ENCODE results near the gene IRX4. TPM values are rescaled to one million over a fixed set of nuclear protein-coding genes. Genes with fewer than 3 reads are reported as not detected.

The IRX4 gene
- total RNA-seq (2014; rRNA removed; shearing (Covaris generic)): not detected in 2 replicates

DNA sequence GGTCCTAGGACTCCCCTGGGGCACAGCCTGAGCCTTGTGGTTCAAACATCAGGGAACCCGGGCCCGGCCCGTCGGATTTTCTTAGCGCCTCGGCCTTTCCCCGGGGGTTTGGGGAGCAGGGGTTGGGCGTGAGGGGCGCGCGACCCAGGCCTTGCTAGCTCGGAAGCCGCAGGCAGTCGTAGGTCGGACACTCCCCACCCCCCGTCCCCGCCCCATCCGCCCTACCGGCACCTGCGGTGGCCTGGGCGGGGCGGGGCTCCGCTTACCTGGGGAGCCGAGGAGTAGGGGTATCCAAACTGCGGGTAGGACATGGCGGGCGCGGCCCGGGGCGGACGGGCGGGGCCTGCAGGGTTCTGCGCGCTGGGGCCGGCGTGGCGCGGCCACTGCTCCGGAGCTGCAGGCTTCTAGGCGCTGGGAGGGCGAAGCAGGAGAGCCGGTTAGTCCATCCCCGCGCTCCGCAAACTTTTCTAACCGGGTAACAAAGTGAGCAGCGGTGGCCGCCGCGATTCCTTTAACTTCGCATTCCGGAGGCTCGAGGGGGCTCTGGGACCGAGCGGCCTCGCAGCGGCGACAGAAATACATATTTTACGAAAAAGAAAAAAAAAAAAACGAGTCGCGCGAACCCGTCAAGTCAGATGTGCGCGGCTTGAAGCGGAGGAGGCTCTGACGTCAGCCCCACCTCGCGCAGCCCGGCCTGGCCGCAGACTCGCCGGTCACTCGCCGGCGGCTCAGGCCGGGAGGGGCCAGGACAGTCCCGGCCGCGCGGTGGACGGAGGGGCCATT lies at the start of gene IRX4:
Gene IRX4, minus strand, starts transcription at position 589 of the 783 bp plus-strand sequence. Its CDS starts 278 bp downstream, at position 311.
- DNase-seq (ENCODE audit: low read depth): peak; percentile 6

DNA sequence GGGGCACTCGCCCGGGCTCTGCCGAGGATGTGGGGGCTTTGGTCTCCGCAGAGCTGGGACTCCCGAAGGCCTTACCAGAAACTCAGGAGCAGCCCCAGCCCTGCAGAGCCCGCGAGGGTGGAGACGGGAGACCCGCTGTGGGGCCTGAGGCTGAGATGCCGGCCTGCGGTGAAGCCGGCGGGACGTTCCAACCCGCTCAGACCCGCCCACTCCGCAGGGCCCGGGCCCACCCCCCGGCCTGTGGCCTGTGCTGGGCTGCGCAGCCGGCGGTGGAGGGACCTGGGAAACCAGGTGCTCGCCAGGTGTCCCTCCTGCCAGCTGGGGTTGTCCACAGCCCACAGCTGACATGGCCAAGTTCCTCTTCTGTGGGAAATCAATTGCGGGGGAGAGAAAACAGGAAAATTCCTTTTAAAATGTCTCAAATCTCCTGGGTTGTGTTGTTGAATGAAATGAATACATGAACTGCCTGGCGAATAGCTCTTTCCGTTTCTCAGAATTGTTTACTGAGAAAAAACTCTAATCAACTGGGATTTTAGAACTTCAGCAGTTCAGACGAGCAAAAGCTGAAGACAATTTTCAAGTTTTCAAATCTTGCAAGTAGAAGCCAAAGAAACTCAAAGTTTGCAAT lies 49.0 kb upstream of the IRX4 start:
- DNase-seq (ENCODE audit: low read depth): no peak

DNA sequence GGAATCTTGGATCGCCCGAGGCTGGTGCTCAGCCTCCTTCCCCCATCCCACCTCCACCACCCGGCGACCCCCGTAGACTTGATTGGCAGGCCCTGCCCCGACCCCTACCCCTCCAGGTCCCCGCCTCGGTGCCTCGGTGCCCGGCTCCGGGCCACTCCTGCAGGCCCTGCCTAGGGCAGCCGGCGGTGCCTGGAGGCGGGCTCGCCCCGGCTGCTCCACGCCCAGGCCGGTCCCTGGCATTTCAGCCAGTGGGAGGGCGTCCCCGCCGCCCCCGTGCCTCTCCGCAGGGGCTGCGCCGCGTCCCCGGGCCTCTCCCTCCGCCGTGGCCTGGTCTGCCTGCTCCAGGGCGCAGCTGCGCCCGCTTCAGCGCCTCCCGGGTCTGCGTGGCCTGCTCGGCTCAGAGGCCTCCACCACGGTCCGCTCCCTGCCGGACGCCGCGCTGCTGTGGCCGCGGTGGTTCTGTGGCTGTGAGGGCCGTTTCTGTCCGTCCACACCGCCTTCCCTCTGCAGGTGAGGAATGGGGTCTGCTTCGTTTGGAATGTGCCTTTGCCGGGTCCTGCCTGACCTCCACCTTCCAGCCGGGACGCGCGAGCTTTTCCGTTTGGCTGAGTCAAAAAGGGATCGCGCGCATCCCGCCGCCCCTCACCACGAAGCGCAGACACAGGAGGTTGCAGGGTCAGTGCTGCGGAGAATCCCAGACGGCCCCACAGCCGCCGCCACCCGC lies 48.3 kb upstream of the IRX4 start:
- no peak for DNase-seq (ENCODE audit: low read depth)

DNA sequence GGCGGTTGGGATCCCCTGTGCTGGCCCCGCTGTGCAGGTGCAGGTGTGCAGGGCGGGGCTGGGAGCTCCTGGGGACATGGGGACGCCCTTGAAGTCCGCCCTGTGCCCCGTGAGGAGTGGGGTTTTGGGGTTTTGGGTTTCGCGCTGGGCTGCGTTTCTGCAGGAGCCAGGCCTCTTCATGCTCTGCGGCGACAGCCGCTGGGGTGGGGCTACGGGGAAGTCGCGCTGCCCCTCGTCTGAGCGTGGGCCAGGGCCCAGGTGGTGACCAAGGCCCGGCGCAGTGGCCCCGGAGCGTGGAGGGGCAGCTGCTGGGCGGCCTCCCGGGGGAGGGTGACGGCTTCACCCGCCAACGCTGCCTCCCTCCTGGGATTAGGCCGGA lies 47.8 kb upstream of the IRX4 start:
- DNase-seq (ENCODE audit: low read depth): no peak

DNA sequence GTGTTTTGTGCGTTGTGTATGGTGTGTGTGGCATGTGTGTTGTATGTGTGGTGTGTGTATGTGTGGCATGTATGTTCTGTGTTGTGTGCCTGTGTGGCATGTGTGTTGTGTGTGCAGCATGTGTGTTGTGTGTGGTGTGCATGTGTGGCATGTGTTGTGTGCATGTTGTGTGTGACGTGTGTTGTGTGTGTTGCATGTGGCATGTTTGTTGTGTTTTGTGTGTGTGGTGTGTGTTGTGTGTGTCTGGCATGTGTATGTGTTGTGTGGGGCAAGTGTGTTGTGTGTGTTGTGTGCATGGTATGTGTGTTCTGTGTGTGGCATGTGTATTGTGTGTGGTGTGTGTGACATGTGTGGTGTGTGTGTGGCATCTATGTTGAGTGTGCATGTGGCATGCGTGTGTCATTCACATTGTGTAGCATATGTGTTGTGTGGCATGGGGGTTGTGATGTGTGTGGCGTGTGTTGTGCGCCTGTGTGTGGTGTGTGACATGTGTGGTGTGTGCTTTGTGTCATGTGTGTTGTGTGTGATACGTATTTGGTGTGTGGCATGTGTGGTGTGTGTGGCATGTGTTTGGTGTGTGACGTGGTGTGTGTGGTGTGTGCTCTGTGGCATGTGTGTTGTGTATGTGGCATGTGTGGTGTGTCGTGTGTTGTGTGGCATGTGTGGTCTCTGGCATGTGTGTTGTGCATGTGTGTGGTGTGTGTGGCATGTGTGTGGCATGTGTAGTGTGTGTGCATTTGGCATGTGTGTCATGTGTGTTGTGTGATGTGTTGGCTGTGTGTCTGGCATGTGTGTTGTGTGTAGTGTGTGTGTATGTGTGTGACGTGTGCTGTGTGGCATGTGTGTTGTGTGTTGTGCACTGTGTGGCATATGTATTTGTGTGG lies 46.6 kb upstream of the IRX4 start:
- DNase-seq (ENCODE audit: low read depth): no peak

DNA sequence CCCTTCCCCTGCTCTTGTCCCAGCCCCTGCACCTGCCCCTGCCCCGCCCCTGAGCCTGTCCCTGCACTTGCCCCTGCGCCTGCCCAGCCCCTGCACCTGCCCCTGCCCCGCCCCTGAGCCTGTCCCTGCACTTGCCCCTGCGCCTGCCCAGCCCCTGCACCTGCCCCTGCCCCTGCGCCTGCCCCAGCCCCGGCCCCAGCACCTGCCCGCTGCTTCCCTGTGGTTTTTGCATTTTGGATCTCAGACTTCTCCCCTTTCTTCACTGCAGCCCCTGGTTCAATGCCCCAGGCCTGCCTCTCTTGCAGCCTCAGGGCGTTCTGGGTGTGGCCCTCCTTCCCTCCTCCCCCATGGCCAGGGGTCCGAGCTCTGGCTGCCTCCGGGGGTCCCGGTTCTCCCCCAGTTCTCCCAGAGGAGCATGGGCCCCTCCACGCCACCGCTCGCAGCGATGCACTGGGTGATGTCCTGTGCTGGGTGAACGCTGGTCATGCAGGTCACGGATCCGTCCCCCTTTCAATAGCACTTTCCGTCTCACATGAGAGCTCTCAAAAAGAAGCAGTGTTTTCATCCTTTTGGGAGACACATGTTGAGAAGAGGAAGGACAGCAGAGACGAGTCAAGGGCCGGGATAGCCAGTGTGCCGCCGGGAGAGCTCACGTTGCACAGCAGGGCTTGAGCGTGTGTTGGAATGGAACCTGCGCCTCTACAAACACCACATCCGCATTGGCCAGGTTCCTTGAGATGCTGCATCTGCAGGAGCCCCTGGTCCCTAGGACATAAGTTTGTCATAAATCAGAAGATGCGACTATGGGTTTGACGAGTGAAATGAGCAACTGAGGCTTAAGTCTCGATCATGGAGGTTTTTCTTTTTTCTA lies 44.0 kb upstream of the IRX4 start:
- no peak for DNase-seq (ENCODE audit: low read depth)

DNA sequence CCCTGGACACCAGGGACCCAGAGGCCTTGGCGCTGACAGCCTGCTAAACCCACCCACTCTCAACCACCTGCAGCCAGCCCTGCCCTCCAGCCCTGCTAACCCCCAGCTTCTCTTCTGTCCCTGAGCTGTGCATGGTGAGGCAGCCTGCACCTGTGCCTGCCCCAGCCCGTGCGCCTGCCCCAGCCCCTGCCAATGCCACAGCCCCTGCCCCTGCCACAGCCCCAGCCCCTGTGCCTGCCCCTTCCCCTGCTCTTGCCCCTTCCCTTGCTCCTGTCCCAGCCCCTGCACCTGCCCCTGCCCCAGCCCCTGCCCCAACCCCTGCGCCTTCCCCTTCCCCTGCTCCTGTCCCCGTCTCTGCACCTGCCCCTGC lies 43.3 kb upstream of the IRX4 start:
- no peak for DNase-seq (ENCODE audit: low read depth)

DNA sequence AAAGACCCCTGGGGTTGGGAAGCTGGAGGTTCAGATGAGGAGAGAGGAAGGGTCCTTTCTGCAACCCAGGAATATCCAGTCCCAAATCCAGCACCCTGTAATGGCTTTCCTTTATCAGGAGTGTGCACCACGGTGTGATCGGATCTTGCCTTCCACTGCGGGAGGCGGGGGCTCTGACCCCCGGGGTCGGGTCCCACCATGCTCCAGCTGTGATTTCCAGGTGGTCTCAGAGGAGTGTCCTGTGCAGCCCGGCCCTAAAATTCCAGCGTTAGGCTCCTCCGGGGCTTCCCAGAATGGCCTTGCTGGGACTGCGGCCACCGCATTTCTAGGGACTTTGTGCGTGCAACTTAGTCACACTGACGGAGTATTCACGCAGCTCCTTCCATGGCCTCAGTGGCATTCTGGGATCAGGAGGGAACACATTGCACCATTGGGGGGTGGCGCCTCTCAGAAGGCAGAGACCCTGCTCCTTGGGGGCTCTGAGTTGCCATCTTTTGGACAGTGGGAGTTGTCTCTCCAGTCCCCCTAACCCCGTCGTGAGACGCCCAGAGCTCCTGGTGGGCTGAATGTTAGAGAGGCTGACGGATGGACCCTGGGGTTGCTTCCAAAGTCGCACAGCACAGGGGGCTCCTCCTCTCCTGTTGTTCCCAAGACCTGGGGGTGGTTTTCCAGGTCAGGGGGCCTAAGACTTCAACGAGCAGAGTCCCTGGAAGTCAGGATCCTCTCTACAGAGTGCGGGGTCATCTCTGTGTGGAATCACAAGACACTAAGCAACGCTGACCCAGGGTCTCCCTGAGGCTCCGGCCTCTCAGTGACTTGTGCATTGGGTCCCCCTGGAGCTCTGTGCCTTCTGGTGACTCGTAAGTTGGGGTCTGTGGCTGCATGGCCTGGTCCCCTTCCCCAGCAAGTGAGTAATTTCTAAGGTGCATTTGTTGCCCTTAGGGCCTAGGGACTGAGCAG lies 42.7 kb upstream of the IRX4 start:
- DNase-seq (ENCODE audit: low read depth): no peak

DNA sequence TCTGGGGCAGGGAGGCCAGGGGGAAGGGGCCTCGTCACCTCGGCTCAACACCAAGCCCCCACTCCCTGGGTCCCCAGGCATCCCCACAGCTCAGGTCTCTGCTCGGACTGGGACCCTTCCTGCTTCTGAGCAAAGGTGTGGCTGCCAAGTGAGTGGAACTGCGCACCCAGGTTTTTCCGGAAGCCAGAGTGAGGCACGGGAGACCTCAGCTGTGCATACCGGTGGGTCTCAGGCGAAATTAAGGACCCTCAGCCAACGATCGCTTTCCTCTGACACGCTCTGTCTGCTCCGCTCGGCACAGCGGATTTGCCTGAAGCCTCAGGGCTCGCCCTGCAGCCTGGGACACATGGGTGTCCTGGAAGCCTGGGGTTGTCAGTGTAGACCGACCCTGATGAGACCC lies 41.0 kb upstream of the IRX4 start:
- no peak for DNase-seq (ENCODE audit: low read depth)

DNA sequence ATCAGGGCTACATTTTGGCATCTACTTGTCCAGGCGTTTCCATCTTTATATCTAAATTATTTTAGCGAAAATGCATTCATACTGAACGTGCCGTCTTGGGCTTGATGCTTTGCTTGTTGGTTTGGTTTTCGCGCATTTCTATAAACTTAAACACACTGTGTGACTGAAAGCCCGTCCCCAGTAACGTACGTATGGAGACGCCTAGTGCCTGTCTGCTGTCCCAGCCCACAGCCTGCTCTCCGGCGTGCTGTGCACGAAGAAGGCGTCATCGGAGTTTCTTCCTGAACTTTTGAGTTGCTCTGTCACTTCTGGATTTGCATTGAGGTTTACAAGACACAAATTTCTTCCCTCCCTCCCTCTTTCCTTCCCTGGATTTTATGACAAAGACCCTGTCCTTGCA lies 40.6 kb upstream of the IRX4 start:
- no peak for DNase-seq (ENCODE audit: low read depth)

DNA sequence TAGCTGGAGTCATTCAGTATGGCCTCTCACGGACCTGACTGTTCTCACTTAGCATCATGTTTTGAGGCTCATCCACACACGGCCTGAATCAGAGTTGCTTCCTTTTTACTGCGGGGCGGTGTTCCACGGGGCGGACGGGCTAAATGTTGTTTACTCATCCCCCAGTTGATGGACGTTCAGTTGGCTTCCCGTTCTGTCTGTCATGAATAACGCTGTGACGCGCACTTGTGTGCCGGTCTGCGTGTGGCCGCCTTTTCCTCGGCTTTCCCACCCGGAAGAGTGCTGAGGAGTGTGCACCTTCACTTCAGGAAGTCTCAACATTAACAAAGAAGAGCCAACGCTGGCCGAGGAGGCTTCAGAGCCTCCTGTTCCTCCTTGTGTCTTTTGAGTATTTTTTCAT lies 39.0 kb upstream of the IRX4 start:
- no peak for DNase-seq (ENCODE audit: low read depth)

DNA sequence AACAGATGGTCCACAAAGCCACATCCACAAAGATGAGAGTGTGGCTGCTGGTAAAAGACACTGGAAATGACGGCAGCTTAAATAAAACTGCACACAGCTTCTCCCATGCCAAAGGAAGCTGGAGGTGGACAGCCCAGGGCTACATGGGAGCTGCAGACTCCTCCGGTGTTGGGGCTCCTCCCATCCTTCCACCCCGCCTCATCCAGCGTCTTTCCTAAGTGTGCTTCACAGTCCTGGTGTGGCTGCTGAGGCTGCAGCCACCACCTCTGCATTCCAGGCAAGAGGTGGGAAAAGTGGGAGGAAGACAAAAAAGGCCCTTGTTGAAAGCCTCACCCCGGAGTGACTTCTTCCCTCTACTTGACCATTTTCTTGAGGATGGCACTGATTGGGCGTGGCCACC lies 37.0 kb upstream of the IRX4 start:
- no peak for DNase-seq (ENCODE audit: low read depth)

DNA sequence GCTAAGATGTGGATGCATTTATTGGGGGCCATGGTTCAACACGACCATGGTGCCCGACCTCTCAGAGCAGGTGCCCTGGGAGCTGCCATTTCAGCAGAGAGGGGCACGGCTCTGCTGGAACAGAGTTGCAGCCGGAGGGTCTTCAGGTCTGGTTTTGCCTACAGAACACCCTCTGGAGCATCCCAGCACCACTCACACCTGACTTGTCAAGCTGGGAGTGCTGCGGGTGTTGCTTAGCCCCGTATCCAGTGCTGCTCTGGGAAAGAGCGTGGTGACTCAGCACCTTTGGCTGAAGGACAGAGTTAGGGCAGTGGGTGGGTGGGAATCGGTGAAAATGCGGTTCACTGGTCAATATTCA lies 36.5 kb upstream of the IRX4 start:
- no peak for DNase-seq (ENCODE audit: low read depth)

DNA sequence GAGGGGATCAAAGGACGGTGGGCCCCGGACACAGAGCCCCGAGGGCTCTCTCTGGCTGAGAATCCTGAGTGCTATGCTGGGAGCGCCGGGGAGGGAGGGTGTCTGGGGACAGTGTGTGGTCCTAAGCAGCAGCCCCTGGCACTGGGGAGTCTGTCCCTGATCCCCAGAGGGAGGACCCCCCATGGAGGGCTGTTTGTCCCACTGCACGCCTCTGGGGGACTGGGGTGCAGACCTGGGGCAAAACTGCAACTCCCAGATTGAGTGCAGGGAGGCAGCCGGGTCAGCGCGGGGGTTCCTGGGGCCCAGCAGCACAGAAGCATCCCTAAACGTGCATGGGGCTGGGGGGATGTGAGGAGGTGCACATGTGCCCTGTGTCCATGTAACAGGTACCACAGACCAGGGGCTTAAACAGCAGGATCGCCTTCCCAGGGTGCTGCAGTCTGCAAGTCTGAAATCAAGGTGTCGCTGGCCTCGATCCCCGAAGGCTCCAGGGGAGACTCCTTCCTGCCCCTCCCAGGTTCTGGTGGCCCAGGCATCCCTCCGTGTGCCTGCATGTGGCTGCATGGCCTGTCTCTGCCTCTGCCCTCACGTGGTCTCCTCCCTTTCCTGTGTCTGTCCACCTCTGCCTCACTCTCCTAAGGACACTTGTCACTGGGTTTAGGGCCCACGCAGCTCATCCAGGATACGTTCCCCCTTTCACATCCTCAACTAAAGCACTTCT lies 35.9 kb upstream of the IRX4 start:
- no peak for DNase-seq (ENCODE audit: low read depth)

DNA sequence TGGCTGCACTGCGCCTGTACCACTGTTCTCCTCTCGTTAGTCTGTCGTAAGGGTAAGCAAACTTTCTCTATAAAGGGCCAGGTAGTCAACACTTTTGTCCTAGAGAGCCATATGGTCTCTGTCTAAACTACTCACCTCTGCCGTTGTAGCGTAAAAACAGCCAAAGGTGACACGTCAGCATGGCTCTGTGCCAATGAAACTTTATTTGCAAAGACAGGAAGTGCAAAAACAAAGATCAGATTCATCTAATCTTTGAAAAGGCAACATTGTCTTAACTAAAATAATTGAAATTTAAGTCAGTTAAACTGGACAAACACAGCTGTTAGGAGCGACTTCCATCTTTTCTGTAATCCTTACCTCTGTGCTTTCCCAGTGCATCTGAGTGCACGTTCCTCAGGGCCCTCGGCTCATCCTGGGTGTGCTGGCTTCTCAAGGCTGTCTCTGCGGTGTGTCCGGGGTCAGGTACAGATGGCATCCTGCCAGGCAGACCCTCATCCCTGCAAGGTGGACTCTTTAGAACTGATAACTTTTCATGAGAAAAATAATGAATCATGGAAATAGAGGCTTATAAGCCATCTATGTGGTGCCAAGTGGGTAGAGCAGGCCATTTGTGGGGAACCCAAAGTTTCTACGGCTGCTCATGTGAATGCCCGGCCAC lies 35.2 kb upstream of the IRX4 start:
- no peak for DNase-seq (ENCODE audit: low read depth)

DNA sequence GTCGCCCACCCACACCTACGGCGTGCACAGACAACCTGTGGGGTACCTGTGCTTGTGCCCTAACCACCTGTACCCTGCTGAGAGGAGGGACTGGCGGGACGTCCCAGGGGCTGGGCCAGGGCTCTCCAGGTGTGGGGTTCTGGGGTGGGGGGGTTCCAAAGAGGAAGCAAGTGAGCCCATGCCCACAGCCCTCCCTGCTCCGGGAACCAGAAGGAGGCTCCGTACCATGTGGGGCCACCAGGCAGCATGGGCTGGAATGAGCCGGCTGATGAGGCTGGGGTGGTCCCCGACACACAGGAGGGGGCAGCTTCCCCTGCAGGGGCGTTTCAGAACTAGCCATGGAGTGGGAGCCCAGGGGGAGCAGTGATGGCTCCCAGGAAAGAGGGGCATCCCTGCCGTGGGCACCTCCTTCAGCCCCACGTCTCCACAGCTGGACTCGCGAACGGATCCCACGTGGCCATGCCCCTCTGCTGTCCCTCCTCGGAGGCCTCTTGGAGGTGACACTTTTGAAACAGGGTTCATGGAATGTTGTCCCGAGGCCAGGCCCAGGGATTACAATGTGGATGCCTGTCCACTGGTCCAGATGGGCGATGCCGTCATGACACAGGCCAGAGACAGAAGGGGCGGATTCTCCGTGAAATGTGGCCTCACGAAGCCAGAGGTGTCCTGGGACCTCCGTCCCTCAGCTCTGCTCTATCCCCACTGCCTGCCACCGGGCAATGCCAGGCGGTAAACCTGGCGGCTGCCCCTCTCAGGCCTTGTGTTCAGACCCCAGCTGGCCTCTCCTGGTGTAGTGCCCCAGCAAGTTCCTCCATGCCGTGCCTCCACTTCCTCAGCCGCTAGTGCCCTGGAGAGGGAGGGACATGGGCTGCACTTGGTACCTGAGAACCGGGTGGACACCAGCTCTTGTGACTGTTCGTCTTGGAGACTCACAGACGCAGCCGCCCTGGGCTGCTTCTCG lies 33.6 kb upstream of the IRX4 start:
- no peak for DNase-seq (ENCODE audit: low read depth)

DNA sequence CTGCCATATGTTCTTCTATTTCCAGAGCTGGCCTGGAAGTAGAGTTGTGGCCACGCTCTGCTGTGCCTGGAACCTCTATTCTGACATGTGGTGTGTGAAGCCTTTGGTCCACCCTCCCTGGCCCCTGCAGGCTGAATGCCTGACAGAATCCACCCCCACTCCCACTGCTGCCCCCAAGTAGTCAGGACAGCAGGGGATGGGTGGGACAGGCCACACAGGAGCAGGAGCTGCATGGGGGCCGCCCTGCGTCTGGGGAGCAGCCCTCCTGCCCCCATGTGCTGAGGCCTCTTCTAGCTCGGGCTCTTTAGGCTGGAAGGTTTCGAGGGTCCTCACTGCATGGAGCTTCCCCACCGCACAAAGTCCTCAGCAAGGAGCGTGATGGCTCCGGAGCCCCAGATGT lies 32.6 kb upstream of the IRX4 start:
- no peak for DNase-seq (ENCODE audit: low read depth)

DNA sequence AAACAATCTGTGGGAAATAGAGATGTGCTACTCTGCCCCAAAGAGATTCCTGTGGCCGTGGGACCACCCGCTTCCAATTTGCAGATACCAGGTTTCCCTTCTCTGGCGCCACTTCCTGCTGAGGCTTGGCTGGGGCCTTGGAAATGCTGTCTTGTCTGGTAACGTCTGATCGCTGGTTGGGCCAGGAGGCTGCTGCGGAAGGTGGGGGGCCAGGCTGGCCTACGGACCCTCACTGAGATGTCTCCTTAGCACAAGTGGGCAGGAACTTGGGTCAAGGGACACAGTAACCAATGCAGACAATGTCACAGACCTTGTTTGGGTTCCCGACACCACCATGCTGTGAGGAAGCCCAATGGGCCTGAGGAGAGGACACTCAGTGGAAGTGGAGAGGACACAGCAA lies 31.7 kb upstream of the IRX4 start:
- DNase-seq (ENCODE audit: low read depth): no peak

All from RPMI7951 (cell line).